ENCODE data around the gene BCL2A1.
"Not testable (repeated sequence)": the region's sequence is repeated elsewhere in the genome, so short reads cannot be mapped to it uniquely, and the experiment has no call there.

BCL2A1 gene

GRCh38 chr15:79988448-79989117 lies 17.6 kb upstream of the BCL2A1 start:
- DNase-seq: no peak

- DNase-seq: no peak
Observed at GRCh38 chr15:79987969-79988368, 17.0 kb upstream of the BCL2A1 start.

GRCh38 chr15:79987569-79987955 lies 16.6 kb upstream of the BCL2A1 start:
- DNase-seq: no peak

GRCh38 chr15:79981831-79982455 lies 10.9 kb upstream of the BCL2A1 start:
- no peak for DNase-seq

GRCh38 chr15:79978655-79979514 lies 7.9 kb upstream of the BCL2A1 start:
- DNase-seq: no peak

- no peak for DNase-seq
Observed at GRCh38 chr15:79978260-79978654, 7.3 kb upstream of the BCL2A1 start.

- no peak for DNase-seq
Observed at GRCh38 chr15:79977431-79978054, 6.5 kb upstream of the BCL2A1 start.

GRCh38 chr15:79973456-79974195 lies 2.6 kb upstream of the BCL2A1 start:
- DNase-seq: no peak

- no peak for DNase-seq
Observed at GRCh38 chr15:79972863-79973262, 1.9 kb upstream of the BCL2A1 start.

GRCh38 chr15:79970181-79970580 lies 815 bp downstream of the BCL2A1 start:
- DNase-seq: no peak

- no peak for DNase-seq
Observed at GRCh38 chr15:79969146-79969545, 1.9 kb downstream of the BCL2A1 start.

- DNase-seq: no peak
Observed at GRCh38 chr15:79967298-79968182, 3.5 kb downstream of the BCL2A1 start.

GRCh38 chr15:79966634-79967297 lies 4.2 kb downstream of the BCL2A1 start:
- no peak for DNase-seq

GRCh38 chr15:79965846-79966630 lies 5.0 kb downstream of the BCL2A1 start:
- DNase-seq: no peak

- DNase-seq: no peak
Observed at GRCh38 chr15:79964232-79964805, 6.7 kb downstream of the BCL2A1 start.

GRCh38 chr15:79962921-79963320 lies 8.1 kb downstream of the BCL2A1 start:
- DNase-seq: not testable (repeated sequence)

GRCh38 chr15:79962178-79962577 lies 8.8 kb downstream of the BCL2A1 start:
- DNase-seq: no peak

GRCh38 chr15:79960502-79961212 lies 10.3 kb downstream of the BCL2A1 start:
- no peak for DNase-seq

GRCh38 chr15:79957741-79958140 lies 13.3 kb downstream of the BCL2A1 start:
- no peak for DNase-seq
